Measurements from ENCODE around the gene HSPG2. TPM values are rescaled to one million over a fixed set of nuclear protein-coding genes. Genes with fewer than 3 reads are reported as not detected.

Gene HSPG2
- total and polyA plus RNA-seq, 11 donors: 164 to 608 (median 304) TPM

DNA sequence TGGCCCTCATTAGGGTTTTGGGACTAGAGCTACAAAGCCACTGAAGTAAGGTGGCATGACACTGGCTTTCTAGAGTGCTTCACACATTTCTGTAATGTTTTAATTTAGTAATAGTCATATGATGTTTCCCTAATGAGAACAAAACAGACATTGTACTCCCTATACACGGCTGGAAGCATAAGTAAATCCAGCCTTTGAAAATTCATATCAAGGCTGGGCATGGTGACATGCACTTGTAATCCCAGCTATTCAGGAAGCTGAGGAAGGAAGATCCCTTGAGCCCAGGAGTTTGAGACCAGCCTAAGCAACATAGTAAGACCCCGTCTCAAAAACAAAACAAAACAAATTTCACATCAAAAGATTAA, 161.6 kb downstream of the HSPG2 start:
- no peak for TF ChIP-seq POLR2A (IDR thresholded peaks at IDR 0.05)
- TF ChIP-seq, protein P1, sequence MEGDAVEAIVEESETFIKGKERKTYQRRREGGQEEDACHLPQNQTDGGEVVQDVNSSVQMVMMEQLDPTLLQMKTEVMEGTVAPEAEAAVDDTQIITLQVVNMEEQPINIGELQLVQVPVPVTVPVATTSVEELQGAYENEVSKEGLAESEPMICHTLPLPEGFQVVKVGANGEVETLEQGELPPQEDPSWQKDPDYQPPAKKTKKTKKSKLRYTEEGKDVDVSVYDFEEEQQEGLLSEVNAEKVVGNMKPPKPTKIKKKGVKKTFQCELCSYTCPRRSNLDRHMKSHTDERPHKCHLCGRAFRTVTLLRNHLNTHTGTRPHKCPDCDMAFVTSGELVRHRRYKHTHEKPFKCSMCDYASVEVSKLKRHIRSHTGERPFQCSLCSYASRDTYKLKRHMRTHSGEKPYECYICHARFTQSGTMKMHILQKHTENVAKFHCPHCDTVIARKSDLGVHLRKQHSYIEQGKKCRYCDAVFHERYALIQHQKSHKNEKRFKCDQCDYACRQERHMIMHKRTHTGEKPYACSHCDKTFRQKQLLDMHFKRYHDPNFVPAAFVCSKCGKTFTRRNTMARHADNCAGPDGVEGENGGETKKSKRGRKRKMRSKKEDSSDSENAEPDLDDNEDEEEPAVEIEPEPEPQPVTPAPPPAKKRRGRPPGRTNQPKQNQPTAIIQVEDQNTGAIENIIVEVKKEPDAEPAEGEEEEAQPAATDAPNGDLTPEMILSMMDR (IDR thresholded peaks at IDR 0.05): no peak
- Histone ChIP-seq H3K36me3 (peaks cover 0 to 3% (median 0%) of the 10 kb centered on the region in 9 donors), H3K9me3 (peaks cover 0 to 10% (median 0%) of the 10 kb centered on the region in 12 donors), H3K4me1 (peaks cover 0 to 55% (median 11%) of the 10 kb centered on the region in 12 donors), H3K27ac (no peak overlapping the region), H3K4me3 (no peak overlapping the region), H3K27me3 (no peaks in the 10 kb centered on the region)
- ATAC-seq (no peak), DNase-seq (no peak)
- WGBS, 4 donors: 37 to 48% (median 43%) methylated on average over 2 of the region's 2 CpGs
- intact Hi-C loops (cut with DNase I): no loop called here

DNA sequence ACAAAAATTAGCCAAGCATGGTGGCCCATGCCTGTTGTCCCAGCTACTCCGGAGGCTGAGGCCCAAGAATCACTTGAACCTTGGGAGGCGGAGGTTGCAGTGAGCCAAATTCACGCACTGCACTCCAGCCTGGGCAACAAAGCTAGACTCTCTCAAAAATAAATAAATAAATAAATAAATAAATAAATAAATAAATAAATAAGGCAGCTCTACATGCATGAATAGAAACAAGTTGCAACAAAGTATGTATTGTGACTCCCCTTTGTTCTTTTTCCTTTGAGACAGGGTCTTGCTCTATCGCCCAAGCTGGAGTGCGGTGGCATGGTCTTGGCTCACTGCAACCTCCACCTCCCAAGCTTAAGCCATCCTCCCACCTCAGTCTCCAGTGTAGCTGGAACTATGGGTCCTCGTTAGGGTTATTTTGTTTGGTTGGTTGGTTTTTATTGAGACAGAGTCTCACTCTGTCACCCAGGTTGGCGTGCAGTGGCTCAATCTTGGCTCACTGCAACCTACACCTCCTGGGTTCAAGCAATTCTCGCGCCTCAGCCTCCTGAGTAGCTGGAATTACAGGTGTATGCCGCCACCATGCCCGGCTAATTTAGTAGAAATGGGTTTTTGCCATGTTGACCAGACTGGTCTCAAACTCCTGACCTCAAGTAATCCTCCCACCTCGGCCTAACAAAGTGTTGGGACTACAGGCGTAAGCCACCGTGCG, 162.1 kb downstream of the HSPG2 start:
- WGBS, 4 donors: 93 to 97% (median 94%) methylated on average over 12 to 15 of the region's 15 CpGs

GRCh38 chr1:21773585-21773984, 163.5 kb downstream of the HSPG2 start:
- H3K27ac ChIP-seq: peak overlapping the region in 1 of 12 donors; percentile 49
- H3K4me1 ChIP-seq: peaks cover 0 to 48% (median 6%) of the 10 kb centered on the region in 12 donors
- intact Hi-C loops (cut with DNase I): no loop called here
- ATAC-seq: no peak
- peaks cover 0 to 8% (median 0%) of the 10 kb centered on the region in 9 donors for H3K36me3 ChIP-seq
- 44 to 62% (median 55%) methylated on average over 3 of the region's 3 CpGs for WGBS, 4 donors
- H3K27me3 ChIP-seq: no peaks in the 10 kb centered on the region
- TF ChIP-seq, protein P1 (IDR thresholded peaks at IDR 0.05): no peak
- TF ChIP-seq POLR2A (IDR thresholded peaks at IDR 0.05): no peak
- H3K4me3 ChIP-seq: no peak overlapping the region
- no peak for DNase-seq
- peaks cover 0 to 10% (median 0%) of the 10 kb centered on the region in 12 donors for H3K9me3 ChIP-seq

More for the DNA sequence above, 162.1 kb downstream of the HSPG2 start:
- intact Hi-C loops (cut with DNase I): no loop called here
- Histone ChIP-seq H3K4me3 (no peak overlapping the region), H3K36me3 (peaks cover 0 to 3% (median 0%) of the 10 kb centered on the region in 9 donors), H3K4me1 (peaks cover 0 to 51% (median 8%) of the 10 kb centered on the region in 12 donors), H3K27ac (no peak overlapping the region), H3K27me3 (no peaks in the 10 kb centered on the region), H3K9me3 (peaks cover 0 to 10% (median 0%) of the 10 kb centered on the region in 12 donors)
- no peak for ATAC-seq
- TF ChIP-seq, protein P1 (IDR thresholded peaks at IDR 0.05): no peak
- no peak for TF ChIP-seq POLR2A (IDR thresholded peaks at IDR 0.05)
- DNase-seq: no peak

Other genes with a start within 250 kb of the HSPG2 start
- gene USP48, start 154.2 kb downstream of the HSPG2 start, total RNA-seq: 10 to 100 TPM; 22.3 to 45.5 (median 39.3) TPM
- gene USP48, start 154.2 kb downstream of the HSPG2 start, polyA plus RNA-seq: 10 to 100 TPM; 17.3 to 20.9 TPM
- under 1 TPM in 1 of 9 donors, not detected in 8; 0.08 TPM for gene LDLRAD2, start 125.0 kb downstream of the HSPG2 start, total RNA-seq
- gene LDLRAD2, start 125.0 kb downstream of the HSPG2 start, polyA plus RNA-seq: 1 to 10 TPM in 1 of 2 donors, under 1 TPM in 1; 0.33 to 4.0 TPM
- 1 to 10 TPM in 5 of 9 donors, not detected in 4; 1.2 to 2.6 (median 1.8) TPM for gene CELA3B, start 39.7 kb upstream of the HSPG2 start, total RNA-seq
- under 1 TPM in 1 of 2 donors, not detected in 1; 0.24 TPM for gene CELA3B, start 39.7 kb upstream of the HSPG2 start, polyA plus RNA-seq
- gene CELA3A, start 64.3 kb upstream of the HSPG2 start, total RNA-seq: 1 to 10 TPM in 4 of 9 donors, not detected in 5; 2.9 to 4.8 (median 3.1) TPM
- gene CELA3A, start 64.3 kb upstream of the HSPG2 start, polyA plus RNA-seq: under 1 TPM in 1 of 2 donors, not detected in 1; 0.68 TPM
- gene CDC42, start 115.4 kb upstream of the HSPG2 start, total RNA-seq: 100 to 1,000 TPM; 135 to 260 (median 189) TPM
- 100 to 1,000 TPM in 1 of 2 donors, 10 to 100 TPM in 1; 74.3 to 184 TPM for gene CDC42, start 115.4 kb upstream of the HSPG2 start, polyA plus RNA-seq
- gene WNT4, start 205.8 kb upstream of the HSPG2 start, total RNA-seq: under 1 TPM in 6 of 9 donors, not detected in 3; 0.07 to 0.38 (median 0.09) TPM
- under 1 TPM; 0.04 to 0.07 TPM for gene WNT4, start 205.8 kb upstream of the HSPG2 start, polyA plus RNA-seq